WERI-Rb-1 (cell line): ENCODE data around the gene EFHC1.
"Not testable (repeated sequence)": the region's sequence is repeated elsewhere in the genome, so short reads cannot be mapped to it uniquely, and the experiment has no call there.

ENCODE experiments used
- DNase-seq: peaks from one replicate; pipeline ENCODE4 v3.0.0-alpha.2; 2020
- H3K27ac ChIP-seq: fragments of 250-450 bp; sonication (Bioruptor Pico); 2 replicates; pipeline ENCODE4 v1.5.1; 2020; ENCODE audit warnings: mild to moderate bottlenecking, moderate library complexity
- H3K27me3 ChIP-seq: fragments of 250-450 bp; sonication (Bioruptor Pico); 2 replicates; pipeline ENCODE4 v1.5.1; 2021; ENCODE audit warnings: mild to moderate bottlenecking, low read depth, moderate library complexity; ENCODE audit not compliant: insufficient read depth, severe bottlenecking
- H3K36me3 ChIP-seq: fragments of 250-450 bp; sonication (Bioruptor Pico); 2 replicates; pipeline ENCODE4 v1.5.1; 2020; ENCODE audit warnings: mild to moderate bottlenecking, moderate library complexity
- H3K4me3 ChIP-seq: 2 replicates; pipeline ENCODE4 v1.5.1; 2011; ENCODE audit warnings: low read depth, mild to moderate bottlenecking, control low read depth, low read length
- H3K9me3 ChIP-seq: fragments of 250-450 bp; sonication (Bioruptor Pico); 2 replicates; pipeline ENCODE4 v1.5.1; 2021; ENCODE audit warnings: mild to moderate bottlenecking, moderate library complexity; ENCODE audit not compliant: severe bottlenecking
- TF ChIP-seq, protein P1 (sequence below): IDR thresholded peaks from 2 replicates; pipeline ENCODE4 v1.5.1; 2011; ENCODE audit warnings: low read depth, mild to moderate bottlenecking, control low read depth, inconsistent platforms, low read length

Gene EFHC1

DNA sequence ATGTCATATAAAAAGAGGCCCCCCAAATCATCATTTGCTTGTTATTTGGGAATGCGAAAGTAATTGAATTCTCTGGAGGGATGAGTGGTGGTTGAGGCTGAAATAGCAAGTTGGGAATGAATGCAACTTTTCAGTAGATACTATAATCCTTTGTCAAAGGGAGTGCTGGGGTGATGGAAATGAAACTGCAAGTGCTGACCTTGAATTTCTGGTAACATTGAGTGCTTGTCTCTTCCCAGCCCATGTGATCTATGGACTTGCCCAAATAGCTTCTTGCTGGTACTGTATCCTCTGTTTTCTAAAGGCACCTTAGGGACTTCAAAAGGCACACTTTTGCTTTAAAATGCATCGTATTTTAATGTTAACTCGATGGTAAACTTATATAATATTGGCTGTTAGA, 43.4 kb upstream of the EFHC1 start:
- H3K27ac ChIP-seq, result no peak overlapping the region
- H3K4me3 ChIP-seq, result no peak overlapping the region
- peaks cover 8% of the 10 kb centered on the region for H3K9me3 ChIP-seq
- no peaks in the 10 kb centered on the region for H3K27me3 ChIP-seq
- TF ChIP-seq, protein P1, sequence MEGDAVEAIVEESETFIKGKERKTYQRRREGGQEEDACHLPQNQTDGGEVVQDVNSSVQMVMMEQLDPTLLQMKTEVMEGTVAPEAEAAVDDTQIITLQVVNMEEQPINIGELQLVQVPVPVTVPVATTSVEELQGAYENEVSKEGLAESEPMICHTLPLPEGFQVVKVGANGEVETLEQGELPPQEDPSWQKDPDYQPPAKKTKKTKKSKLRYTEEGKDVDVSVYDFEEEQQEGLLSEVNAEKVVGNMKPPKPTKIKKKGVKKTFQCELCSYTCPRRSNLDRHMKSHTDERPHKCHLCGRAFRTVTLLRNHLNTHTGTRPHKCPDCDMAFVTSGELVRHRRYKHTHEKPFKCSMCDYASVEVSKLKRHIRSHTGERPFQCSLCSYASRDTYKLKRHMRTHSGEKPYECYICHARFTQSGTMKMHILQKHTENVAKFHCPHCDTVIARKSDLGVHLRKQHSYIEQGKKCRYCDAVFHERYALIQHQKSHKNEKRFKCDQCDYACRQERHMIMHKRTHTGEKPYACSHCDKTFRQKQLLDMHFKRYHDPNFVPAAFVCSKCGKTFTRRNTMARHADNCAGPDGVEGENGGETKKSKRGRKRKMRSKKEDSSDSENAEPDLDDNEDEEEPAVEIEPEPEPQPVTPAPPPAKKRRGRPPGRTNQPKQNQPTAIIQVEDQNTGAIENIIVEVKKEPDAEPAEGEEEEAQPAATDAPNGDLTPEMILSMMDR, result no peak
- DNase-seq, result no peak
- H3K36me3 ChIP-seq, result no peaks in the 10 kb centered on the region

DNA sequence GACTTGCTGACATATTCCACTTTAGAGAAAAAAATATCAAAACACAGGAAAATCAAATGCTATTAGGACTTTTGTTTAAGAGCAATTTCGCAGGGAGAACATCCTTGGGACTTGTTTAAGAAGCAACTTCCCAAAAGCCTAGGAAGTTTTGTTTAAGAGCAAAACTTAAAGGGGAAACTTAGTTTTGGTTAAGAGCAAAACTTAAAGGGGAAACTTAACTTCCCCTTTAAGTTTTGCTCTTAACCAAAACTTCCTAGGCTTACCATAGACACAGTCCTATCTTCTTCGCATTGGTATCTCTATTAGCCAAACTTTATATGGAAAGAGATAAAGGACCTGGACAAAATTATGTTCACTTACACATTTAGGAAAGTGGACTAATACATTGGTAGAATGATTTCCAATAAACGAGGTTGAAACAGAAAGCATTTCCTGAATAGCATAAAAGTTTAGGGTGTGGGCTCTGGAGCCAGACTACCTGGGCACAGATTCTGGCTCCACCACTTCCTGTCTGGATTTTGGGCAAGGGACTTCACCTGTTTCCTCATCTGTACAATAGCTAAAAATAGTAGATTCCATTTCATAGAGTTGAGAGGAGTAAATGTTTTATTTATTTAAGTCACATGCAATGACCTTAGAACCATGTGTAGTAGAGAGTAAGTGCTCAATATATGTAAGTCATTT, 42.5 kb upstream of the EFHC1 start:
- Histone ChIP-seq H3K27ac (no peak overlapping the region), H3K4me3 (no peak overlapping the region)
- TF ChIP-seq, protein P1, result no peak

DNA sequence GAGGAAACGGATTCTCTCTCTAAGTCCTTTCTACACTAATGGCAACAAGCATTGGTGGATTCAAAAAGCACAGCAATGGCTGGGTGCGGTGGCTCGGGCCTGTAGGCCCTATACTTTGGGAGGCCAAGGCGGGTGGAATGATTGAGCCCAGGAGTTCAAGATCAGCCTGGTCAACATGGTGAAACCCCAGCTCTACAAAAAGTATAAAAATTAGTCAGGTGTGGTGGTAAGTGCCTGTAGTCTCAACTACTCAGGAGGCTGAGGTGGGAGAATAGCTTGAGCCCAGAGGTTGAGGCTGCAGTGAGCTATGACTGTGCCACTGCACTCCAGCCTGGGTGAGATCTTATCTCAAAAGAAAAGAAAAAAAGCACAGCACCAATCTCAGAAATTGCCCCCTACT, 38.9 kb upstream of the EFHC1 start:
- no peaks in the 10 kb centered on the region for H3K27me3 ChIP-seq
- H3K4me3 ChIP-seq, result no peak overlapping the region
- TF ChIP-seq, protein P1, result no peak
- no peaks in the 10 kb centered on the region for H3K36me3 ChIP-seq
- no peak overlapping the region for H3K27ac ChIP-seq
- no peak for DNase-seq
- no peaks in the 10 kb centered on the region for H3K9me3 ChIP-seq

More for the DNA sequence above, 42.5 kb upstream of the EFHC1 start:
- DNase-seq, result no peak
- Histone ChIP-seq H3K36me3 (no peaks in the 10 kb centered on the region), H3K9me3 (peaks cover 8% of the 10 kb centered on the region), H3K27me3 (no peaks in the 10 kb centered on the region)

DNA sequence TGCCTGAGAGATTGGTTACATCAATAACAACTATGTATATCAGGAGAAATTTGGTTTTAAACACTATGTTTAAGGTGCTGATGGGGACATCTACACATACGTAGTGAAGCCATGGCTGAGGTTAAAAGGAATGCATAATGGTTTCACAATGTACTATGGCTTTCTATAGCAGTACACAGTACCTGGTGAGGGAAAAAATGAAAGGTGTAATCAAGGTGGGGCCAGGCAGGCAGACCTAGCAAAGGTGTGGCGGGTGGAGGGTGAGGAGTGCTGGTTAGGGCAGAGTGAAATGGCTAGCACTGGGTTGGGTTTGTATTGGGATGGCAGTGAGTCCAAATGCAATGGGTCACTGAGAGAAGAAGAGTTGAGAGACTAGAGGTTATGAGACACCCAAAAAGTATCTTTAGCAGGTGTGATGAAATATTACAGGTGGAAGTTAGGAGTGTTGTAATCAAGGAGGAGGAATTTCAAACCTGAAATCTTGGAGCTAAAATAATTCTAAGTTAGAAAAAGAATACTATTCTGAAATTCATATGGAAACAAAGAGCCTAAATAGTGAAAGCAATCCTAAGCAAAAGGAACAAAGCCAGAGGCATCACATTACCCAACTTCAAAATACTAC, 35.9 kb upstream of the EFHC1 start:
- H3K27me3 ChIP-seq, result no peaks in the 10 kb centered on the region

DNA sequence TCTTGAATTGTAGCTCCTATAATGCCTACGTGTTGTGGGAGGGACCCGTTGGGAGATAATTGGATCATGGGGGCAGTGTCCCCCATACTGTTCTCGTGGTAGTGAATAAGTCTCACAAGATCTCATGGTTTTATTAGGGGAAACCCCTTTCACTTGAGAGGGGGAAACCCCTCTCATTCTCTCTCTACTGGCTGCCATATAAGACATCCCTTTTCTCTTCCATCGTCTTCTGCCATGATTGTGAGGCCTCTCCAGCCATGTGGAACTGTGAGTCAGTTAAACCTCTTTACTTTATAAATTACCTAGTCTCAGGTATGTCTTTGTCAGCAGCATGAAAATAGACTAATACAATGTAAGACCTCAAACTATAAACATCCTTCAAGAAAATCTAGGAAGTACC, 35.1 kb upstream of the EFHC1 start:
- Histone ChIP-seq H3K27ac (no peak overlapping the region), H3K36me3 (no peaks in the 10 kb centered on the region), H3K27me3 (no peaks in the 10 kb centered on the region), H3K9me3 (peaks cover 9% of the 10 kb centered on the region), H3K4me3 (no peak overlapping the region)
- TF ChIP-seq, protein P1, result no peak
- DNase-seq, result no peak

More for the DNA sequence above, 35.9 kb upstream of the EFHC1 start:
- Histone ChIP-seq H3K27ac (no peak overlapping the region), H3K36me3 (no peaks in the 10 kb centered on the region), H3K9me3 (peaks cover 9% of the 10 kb centered on the region), H3K4me3 (no peak overlapping the region)
- TF ChIP-seq, protein P1, result no peak
- DNase-seq, result no peak

DNA sequence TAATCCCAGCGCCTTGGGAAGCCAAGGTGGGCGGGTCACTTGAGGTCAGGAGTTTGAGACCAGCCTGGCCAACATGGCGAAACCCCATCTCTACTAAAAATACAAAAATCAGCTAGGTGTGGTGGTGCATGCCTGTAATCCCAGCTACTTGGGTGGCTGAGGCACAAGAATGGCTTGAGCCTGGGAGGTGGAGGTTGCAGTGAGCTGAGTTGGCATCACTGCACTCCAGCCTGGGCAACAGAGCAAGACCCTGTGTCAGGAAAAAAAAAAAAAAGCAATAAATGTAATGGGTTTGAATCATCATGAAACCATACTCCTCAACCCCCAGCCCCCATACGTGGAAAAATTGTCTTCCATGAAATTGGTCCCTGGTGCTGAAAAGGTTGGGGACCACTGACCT, 32.0 kb upstream of the EFHC1 start:
- not testable (repeated sequence) for DNase-seq, H3K9me3 ChIP-seq, H3K36me3 ChIP-seq, H3K27me3 ChIP-seq, H3K27ac ChIP-seq, H3K4me3 ChIP-seq
